Spleen (tissue), 3 donors: ENCODE measurements around the gene MEST.

Source experiments
- POLR2A ChIP-seq, 3 donors: fragments of 450-650 bp; IDR thresholded peaks; one replicate each; pipeline ENCODE4 v1.5.1; 2017; ENCODE audit warnings: antibody characterized with exemption in 3 of 3, mild to moderate bottlenecking in 1 of 3
- POLR2AphosphoS5 ChIP-seq, 3 donors: sonication (generic); formaldehyde crosslinking; IDR thresholded peaks; one replicate each; pipeline ENCODE4 v1.5.1; 2017; ENCODE audit warnings: antibody characterized with exemption in 3 of 3

- no peak for TF ChIP-seq POLR2AphosphoS5 (IDR thresholded peaks at IDR 0.05)
- TF ChIP-seq POLR2A (IDR thresholded peaks at IDR 0.05) = no peak
These were observed 61.6 kb downstream of the MEST start for GRCh38 chr7:130553398-130554029.
